GM19023 (cell line): ENCODE data around the gene NRIP1.

Experiments
- ATAC-seq: cut with Tn5 transposase; IDR thresholded peaks from one replicate; pipeline ENCODE4 v1.9.1; 2021; ENCODE audit warnings: mild to moderate bottlenecking, moderate library complexity; ENCODE audit not compliant: unreplicated experiment

NRIP1 gene

DNA sequence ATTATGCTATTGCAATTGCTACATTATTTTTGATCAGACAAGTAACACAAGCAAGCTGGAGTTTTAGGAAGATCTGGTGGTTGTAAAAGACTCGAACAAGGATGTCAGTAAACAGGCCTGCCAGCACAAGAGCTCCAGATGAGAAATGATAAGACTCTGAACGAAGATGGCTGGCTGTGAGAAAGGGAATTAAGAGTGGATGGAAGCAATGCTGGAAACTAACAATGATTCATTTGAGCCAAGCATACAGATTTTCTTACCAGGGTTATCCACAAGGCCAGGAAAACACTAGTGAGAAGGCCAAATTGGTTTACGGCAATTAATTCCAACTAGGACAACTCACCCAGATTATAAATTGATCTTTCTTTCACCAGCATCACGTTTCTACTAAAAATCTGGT, 54.2 kb downstream of the NRIP1 start:
- ATAC-seq = no peak

DNA sequence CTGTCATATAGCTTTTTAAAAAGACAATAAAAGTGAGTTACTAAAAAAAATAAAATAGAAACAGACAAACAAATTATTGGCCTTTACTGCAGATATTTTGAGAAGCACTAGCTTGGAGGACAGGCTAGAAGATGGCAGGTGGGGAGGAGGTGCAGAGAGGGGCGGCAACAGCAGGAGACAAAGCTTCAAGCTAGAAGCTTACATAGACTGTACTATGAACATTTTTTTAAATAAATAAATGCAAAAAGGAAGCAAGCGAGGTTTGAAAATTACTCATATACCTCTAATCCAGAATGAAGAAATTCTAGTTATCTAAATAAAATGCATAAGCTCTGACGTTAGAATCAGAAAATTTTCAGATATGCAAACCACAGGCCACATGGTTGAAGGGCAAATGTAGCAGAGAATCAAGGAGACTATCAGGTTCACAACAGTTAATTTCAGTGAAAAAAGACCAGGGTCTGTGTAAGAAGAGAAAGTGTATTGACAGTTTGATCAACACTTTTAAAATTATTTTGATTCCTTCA, 54.9 kb downstream of the NRIP1 start:
- ATAC-seq = no peak

DNA sequence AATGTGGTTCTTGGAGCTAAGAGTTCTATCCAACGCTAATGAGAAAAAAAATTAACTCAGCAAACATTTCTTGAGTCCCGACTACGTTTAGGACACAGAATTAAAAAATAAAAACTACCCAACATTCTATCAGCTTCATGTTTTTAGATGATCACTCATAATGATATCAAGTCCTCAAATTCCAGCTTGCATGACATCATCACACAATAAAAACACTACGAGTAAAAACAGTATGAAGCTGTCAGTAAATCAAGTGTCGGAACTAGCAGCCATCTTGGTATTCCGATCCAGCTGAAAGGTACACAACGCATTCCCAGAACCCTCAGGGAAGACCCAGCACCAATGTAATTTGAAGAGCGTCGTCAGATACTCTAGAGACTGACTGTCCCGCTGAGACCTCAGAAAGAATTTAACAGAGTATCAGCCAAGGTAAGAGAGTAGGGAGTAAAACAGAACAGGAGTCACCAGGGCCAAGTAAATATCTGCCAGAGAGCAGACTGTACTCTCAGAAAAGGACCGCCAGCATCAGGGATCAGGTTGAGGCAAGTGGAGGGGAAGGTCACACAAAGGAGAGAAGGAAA, 57.0 kb downstream of the NRIP1 start:
- ATAC-seq = no peak

DNA sequence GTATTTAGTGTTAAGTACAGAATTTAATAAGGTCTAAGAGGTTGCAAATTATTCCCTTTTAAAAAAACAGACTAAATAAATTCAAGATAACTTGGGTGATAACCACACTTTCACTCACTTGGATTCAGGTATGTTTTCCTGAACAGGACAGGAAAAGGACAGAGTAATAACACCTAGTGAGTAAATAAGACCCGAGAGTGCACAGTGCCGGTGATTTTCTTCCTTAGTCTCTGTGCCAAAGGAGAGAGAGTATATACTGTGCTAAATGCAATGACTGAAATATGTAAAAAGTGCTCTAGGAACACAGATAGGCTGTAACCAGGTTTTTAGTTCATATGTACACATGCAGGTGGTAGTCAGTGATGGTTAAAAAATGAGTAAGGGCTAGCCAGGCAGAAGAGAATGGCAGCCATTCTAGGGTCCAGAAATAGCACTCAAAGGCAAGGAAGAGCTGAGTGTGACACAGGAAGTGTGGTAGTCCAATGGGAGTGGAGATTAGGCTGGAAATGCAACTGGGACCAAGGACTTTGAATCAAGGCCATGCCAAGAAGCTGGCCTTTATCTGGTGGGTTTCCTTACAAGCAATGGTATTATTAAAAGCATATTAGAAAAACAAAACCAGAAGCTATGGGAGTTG, 58.1 kb downstream of the NRIP1 start:
- ATAC-seq = no peak

DNA sequence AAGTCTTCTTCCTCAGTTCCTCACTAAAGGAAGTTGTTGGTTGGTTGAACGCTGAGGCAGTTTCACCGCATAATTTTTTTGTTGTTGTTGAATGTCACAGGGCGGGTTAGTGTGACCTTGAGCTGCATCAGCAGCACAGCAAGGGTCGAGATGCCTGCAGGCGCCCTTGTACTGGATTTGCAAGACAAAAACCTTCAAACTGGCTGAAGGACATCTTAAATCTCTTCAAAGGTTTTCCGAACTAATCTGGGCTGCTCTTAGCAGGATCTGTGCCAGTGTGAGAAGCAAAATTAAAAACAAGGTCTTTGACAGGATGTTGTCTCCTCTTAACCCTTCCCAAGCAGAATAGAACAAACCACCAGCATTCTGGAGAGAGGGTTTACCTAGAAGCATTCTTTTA, 59.4 kb downstream of the NRIP1 start:
- no peak for ATAC-seq

DNA sequence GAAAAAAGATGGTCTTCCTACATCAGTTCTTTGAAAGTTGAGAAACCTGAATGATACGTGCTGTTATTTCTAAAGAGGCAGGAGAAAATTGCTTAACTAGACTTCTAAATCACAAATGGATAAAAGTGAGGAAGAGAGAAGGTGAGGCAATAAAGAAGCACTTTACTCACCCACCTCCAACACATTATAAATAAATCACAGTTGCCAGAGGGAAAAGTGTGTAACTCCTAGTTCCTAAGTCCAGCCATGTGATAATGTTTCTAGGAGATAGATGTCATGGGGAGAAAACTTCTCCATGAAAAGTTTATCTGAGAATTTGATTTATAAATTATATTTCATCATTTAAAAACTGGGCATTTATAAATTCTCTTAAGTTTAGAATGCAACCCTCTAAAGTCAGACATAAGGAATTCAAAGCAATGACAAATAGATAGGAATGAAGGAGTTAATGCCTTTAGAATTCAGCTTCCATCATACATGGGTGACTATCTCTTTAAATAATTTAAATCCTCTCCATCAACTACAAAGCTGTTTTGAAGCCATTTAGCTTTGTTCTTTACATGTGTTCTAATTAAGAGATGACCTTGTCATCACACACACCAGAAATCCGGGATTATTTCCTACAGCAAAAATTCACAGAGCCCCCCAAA, 60.0 kb downstream of the NRIP1 start:
- ATAC-seq = no peak

DNA sequence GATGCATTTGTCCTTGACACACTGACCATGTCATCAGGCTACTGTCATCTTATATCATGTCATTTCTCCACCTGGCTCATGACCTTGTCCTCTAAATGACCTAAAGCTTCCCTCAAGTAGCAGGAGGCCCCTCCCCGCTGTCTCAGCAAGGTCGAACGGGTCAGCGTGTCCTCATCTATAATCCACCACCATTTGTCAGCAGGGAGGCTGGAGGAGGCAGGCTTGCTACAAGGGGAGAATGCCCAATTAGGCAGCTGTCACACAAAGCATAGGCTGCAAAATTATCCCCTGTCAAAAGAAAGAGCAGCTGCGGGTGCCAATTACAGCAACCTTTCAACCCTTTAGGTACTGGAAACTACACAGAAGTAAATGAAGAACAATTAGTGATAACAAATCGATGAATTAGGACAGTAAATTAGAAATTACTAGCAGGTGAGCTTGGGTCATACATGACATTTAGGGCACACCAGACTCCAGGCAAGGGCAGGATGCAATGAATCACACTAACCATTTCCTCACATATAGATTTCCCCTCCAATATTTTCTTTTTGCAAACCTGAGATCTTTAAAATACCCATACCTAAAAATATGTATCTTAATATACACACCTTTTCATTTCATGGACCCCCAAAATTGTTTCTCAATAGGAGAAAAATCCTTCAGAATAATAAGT, 61.2 kb downstream of the NRIP1 start:
- ATAC-seq = no peak

DNA sequence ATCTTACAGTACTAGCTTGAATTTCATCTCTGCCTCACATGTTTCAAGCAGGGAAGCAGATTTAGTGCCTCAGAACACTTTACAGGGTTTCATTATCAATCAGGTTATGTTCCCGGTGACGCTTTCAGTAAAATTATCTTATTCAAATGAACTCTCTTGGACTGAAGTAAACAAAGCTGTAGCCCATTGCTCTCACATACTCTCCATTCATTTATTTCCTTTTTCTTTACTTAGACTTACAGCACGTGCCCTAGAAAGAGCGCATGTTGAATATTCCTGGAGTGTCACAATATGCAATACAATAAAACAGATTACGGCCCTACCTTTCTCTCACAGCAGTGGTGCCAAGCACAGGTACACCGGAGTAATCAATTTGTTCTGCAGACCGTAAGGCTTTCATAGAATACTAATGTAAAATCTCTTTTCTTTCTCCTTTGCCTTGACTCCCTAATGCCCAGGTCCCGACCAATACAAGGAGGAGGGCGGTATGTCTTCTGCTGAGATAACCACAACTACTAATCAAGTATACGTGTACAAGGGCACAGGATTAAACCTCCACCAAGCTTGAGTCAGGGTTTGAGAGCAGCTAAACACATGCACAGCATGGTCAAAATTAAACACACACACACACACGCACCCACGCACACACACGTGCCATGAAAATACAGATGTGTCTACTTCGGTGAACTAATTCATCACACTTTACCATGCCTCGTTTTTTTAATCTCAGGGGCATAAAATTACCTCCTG, 62.8 kb downstream of the NRIP1 start:
- ATAC-seq = peak; percentile 88

DNA sequence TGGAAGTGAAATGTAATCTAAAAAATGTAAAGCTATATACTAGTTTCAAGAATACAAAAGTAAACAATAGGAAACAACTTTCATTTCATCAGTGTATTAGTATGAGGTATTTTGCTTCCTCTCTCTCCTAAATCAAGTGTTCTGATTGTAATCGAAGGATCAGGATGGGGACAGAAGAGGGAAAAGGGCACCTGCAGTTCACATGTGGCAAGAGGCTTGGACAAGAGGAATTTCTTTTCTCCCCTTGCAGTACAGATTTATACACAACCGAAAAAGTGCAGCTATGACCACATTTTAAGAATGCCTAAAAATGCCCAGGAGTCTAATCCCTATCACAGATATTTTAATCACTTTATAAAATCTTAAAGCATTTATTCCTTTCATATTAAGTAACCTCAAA, 63.7 kb downstream of the NRIP1 start:
- ATAC-seq = no peak

DNA sequence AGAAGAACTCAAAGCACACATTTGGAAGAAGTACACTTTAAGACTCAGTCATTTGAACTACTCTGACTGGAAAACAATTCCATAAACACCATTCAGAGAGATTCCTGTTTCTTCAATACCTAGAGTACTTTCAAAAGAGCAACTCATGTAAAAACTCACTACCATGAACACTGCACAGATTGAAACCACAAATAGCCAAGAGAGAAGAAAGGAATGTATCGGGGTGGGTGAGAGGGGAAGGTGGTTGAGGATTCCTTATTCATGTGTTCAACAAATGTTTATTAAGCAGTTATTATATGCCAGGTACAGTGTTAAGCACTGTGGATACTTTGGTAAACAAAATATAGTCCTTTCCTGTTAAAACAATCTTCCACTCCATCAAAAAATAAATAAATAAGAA, 64.7 kb downstream of the NRIP1 start:
- no peak for ATAC-seq

DNA sequence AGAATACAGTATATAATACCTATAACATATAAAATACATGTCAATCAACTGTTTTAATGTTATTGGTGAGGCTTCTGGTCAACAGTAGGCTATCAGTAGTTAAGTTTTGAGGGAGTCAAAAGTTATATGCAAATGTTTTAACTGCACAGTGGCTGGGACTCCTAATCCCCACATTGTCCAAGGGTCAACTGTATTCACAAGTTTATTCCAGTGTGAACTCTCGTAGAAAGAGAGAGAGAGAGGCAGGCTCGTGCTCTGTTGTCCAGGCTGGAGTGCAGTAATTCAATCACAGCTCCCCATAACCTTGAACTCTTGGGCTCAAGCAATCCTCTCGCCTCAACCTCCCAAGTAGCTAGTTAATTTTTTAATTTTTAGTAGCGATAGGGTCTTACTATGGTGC, 66.0 kb downstream of the NRIP1 start:
- ATAC-seq = no peak

DNA sequence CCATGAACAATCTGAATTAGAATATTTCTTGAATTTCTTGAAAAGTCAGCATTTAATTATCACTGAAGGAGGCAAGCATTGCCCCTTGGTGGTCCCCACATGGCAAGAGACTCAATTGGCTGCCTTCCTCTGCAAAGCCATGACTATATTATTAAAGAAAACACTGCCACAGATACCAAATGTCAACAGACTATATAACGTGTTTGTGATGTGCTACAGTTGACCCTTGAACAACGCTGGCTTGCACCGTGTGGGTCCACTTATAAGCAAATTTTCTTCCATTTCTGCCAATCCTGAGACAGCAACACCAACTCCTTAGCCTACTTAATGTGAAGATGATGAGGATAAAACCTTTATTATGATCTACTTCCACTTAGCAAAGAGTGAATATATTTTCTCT, 66.5 kb downstream of the NRIP1 start:
- ATAC-seq = no peak

DNA sequence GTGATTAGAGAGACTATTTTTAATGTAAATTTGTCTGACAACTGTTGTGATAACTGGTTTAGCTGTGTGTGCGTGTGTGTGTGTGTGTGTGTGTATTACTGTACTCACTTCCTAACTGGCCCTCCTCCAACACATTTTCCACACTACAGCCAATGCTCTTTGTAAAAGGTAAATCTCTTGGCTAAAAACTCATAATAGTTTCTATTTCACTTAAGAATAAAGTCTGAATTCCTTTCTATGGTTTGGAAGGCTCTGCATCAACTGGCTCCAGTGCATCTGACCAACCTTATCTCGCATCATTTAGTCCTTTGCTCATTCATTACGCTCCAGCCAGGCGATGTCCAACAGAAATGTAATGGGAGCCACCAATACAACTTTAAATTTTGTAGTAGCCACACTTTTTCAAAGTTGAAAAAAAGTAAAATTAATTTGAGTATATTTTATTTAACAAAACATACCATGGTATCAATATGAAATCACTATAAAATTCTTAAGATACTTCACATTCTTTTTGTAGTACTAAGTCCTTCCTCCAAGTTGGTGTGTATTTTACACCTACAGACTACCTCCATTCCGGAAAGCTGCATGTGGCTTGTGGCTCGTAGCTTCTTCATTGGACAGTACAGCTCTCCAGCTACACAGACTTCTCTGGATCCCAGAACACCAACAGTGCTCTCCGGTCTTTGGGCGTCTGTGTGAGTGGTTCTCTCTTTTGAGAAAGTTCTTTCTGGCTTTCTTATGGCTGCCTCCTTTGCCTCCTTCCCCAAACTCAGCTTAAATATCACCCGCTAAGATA, 68.9 kb downstream of the NRIP1 start:
- no peak for ATAC-seq

DNA sequence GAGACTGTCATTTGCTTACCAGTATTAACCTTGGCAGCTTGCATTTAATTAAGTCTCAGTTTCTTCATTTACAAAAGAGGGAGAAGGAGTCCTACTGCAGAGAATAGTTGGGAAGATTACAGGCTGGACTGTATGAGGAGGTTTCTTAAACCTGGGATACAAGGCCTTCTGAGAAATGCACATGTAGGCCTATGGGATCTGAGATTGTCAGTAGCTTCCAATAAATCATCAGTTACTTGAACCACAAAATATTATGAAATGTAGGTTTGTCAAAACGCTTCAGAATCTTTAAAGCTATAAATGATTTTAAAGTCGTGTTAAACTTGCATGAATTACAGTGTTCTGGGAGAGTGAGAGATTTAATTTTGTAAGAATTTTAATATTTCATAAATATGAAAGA, 69.6 kb downstream of the NRIP1 start:
- no peak for ATAC-seq

DNA sequence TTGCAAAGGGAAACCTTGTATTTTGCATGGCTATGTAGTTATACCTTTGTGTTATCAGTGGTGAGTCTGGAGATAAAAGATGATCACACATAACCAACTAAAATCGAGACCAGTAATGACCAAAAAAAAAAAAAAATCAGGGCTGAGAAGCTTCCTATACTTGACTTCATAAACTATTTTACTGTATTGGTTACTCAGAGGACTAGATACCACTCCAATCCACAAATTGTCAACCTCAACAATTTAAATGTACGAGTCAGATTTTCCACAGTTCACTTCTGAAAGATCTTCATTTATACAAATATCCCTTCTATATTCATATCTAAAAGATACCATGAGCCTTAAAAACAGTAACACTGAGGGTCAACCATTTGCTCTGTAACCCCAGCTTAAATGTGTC, 71.7 kb downstream of the NRIP1 start:
- no peak for ATAC-seq

DNA sequence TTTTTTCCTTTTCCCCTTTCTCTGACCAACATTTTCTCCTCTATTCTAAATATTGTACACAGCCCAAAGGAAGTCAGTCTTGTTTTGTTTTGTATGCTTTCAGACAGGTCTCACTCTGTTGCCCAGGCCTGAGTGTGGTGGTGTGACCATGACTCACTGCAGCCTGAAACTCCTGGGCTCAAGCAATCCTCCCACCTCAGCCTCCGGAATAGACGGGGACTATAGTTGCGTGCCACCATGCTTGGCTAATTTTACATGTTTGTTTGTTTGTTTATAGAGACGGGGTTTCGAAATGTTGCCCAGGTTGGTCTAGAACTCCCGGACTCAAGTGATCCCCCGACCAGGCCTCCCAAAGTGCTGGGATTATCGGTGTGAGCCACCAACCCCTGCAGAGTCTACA, 72.8 kb downstream of the NRIP1 start:
- no peak for ATAC-seq

DNA sequence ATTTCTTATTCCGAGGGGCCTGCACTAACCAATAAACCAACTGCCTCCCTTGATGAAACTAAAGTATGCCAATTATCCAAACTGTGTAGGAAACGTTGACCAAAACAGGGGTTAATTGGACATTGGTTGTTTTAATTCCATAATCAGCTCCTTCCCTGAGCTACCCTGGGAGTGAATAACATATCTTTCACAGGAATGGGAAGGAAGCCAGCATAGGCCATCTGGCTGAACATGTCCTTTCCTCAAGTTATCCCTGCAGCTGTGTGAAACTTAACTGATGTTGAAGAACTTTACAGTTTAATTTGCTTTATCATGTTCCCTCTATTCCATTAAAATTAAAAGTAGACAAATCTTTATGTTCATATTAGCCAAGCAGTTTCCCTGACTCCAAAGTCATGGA, 75.4 kb downstream of the NRIP1 start:
- ATAC-seq = no peak

DNA sequence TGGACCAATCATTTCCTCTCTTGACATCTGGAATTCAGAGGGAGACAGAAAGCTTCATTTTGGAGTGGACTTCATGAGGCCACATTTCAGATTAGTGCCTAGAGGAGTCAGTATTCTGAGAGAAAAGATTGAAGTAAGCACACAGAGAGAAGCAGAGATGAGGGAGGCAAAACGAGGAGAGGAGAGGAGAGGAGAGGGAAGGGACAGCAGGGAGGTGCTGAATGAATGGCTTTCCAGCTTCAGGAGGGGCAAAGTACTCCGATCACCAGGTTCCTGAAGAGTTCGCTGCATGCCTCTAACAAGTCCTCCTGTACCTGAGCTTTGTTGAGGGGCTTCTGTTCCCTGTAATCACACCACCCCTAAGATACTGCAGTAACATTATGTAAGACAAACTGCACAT, 76.0 kb downstream of the NRIP1 start:
- ATAC-seq = no peak

DNA sequence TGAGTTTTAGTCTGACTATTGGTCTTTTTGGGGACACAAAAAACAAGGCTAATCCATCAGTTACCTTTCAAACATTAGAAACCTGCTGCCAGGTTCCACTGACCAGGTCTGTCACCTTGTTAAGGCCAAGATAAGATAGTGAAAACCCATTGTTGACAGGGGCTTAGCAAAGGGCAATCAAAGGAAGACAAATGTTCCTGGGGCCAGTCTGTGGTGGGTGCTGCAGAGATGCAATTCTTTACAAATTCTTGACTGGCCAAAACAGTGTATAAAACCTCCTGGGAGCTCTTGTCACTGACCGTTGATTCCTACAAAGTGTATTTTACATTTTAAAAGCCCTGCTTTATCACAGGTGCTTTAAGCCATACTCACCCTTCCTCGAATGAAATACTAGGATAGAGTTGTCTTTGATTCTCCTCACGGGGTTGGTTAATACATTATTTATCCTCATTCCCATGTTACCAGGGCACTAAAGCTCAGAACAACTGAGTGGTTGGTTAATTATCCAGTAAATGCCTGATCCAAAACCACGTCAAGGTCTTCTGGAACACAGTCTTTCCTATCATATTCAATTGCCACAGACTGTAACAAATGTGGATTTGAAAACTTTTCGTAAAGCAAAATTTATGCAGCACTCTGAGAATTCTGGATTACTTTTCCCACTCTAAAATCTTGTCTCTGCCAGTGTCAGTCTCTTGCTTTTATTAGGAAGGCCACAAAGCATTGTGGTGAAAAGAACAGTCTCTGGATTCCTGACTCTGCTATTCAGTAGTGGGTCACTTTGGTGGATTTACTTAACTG, 77.2 kb downstream of the NRIP1 start:
- no peak for ATAC-seq

DNA sequence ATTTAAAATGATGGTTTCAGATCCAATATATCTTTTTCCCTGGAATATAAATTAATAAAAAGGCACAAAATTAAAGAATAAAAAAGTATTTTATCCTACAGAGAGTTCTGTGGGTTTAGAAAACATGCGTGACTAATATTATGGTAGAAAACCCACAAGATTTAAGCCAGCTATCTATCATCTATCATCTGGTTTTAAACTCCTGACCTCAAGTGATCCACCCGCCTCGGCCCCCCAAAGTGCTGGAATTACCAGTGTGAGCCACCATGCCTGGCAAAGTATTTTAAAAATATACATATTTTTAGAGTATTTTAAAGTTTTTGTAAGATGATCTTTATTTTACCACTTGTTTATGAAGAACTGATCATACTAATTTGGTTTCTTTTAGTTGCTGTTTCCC, 79.5 kb downstream of the NRIP1 start:
- ATAC-seq = no peak
